Parathyroid adenoma (tissue), 2 donors: ENCODE data around the gene ANAPC2.
A peak's percentile ranks its signal among the peaks of the same experiment; 100 is the strongest.

Experiments
- H2AFZ ChIP-seq: fragments of 300-600 bp; sonication (generic); one replicate; pipeline ENCODE4 v1.7.0; 2017; ENCODE audit warnings: antibody characterized with exemption, mild to moderate bottlenecking
- H3K27ac ChIP-seq: fragments of 300-600 bp; sonication (generic); one replicate; pipeline ENCODE4 v1.7.0; 2017
- H3K27me3 ChIP-seq: fragments of 300-600 bp; sonication (generic); one replicate; pipeline ENCODE4 v1.7.0; 2017; ENCODE audit warnings: low read length; ENCODE audit not compliant: control insufficient read depth, insufficient read depth
- H3K36me3 ChIP-seq: fragments of 300-600 bp; sonication (generic); one replicate; pipeline ENCODE4 v1.7.0; 2017; ENCODE audit warnings: low read length; ENCODE audit not compliant: control insufficient read depth, insufficient read depth
- H3K4me1 ChIP-seq: fragments of 300-600 bp; sonication (generic); one replicate; pipeline ENCODE4 v1.7.0; 2017; ENCODE audit warnings: control low read depth
- H3K4me2 ChIP-seq: fragments of 300-600 bp; sonication (generic); one replicate; pipeline ENCODE4 v1.7.0; 2017; ENCODE audit warnings: low read length
- H3K4me3 ChIP-seq: fragments of 300-600 bp; sonication (generic); one replicate; pipeline ENCODE4 v1.7.0; 2017; ENCODE audit warnings: low read depth, low read length
- H3K79me2 ChIP-seq: fragments of 300-600 bp; sonication (generic); one replicate; pipeline ENCODE4 v1.7.0; 2017; ENCODE audit warnings: control low read depth
- H3K9ac ChIP-seq: fragments of 300-600 bp; sonication (generic); one replicate; pipeline ENCODE4 v1.7.0; 2017; ENCODE audit warnings: mild to moderate bottlenecking
- H3K9me3 ChIP-seq: fragments of 300-600 bp; sonication (generic); one replicate; pipeline ENCODE4 v1.7.0; 2017; ENCODE audit warnings: low read length; ENCODE audit not compliant: control insufficient read depth
- CTCF ChIP-seq: fragments of 300-600 bp; sonication (generic); IDR thresholded peaks from one replicate; pipeline ENCODE4 v1.7.0; 2017; ENCODE audit warnings: antibody characterized with exemption, mild to moderate bottlenecking
- donor health status: primary hyperparathyroidism.

ANAPC2 gene

GRCh38 chr9:137178201-137178938 lies 10.0 kb downstream of the ANAPC2 start:
- Histone ChIP-seq H3K27me3 (no peaks in the 10 kb centered on the region), H3K9me3 (no peaks in the 10 kb centered on the region), H3K36me3 (no peaks in the 10 kb centered on the region), H3K27ac (no peak overlapping the region), H3K79me2 (no peaks in the 10 kb centered on the region), H3K4me3 (no peak overlapping the region), H3K9ac (no peak overlapping the region), H3K4me2 (no peak overlapping the region), H2AFZ (no peak overlapping the region), H3K4me1 (no peaks in the 10 kb centered on the region)
- no peak for TF ChIP-seq CTCF

- peak; percentile 48 for TF ChIP-seq CTCF
- Histone ChIP-seq H3K4me3 (no peak overlapping the region), H3K27me3 (no peaks in the 10 kb centered on the region), H3K4me2 (no peak overlapping the region), H3K36me3 (no peaks in the 10 kb centered on the region), H3K9me3 (no peaks in the 10 kb centered on the region), H3K79me2 (no peaks in the 10 kb centered on the region), H3K9ac (no peak overlapping the region), H2AFZ (no peak overlapping the region), H3K27ac (no peak overlapping the region), H3K4me1 (no peaks in the 10 kb centered on the region)
Observed at GRCh38 chr9:137176302-137177182, 11.8 kb downstream of the ANAPC2 start.

GRCh38 chr9:137175345-137175961 lies 12.9 kb downstream of the ANAPC2 start:
- Histone ChIP-seq H3K4me2 (no peak overlapping the region), H3K4me1 (no peaks in the 10 kb centered on the region), H3K79me2 (no peaks in the 10 kb centered on the region), H3K27ac (no peak overlapping the region), H3K27me3 (no peaks in the 10 kb centered on the region), H3K9me3 (no peaks in the 10 kb centered on the region), H3K36me3 (no peaks in the 10 kb centered on the region), H3K4me3 (no peak overlapping the region), H2AFZ (no peak overlapping the region), H3K9ac (no peak overlapping the region)
- TF ChIP-seq CTCF, result no peak

- H3K4me2 ChIP-seq, result no peak overlapping the region
- TF ChIP-seq CTCF, result no peak
- H3K4me3 ChIP-seq, result no peak overlapping the region
- H3K9me3 ChIP-seq, result no peaks in the 10 kb centered on the region
- H3K27me3 ChIP-seq, result no peaks in the 10 kb centered on the region
- no peaks in the 10 kb centered on the region for H3K79me2 ChIP-seq
- H3K9ac ChIP-seq, result no peak overlapping the region
- H3K36me3 ChIP-seq, result no peaks in the 10 kb centered on the region
- H3K27ac ChIP-seq, result no peak overlapping the region
- H3K4me1 ChIP-seq, result no peaks in the 10 kb centered on the region
- H2AFZ ChIP-seq, result no peak overlapping the region
Observed at GRCh38 chr9:137174722-137175293, 13.6 kb downstream of the ANAPC2 start.
